ENCODE results near the gene GPALPP1. TPM values are rescaled to one million over a fixed set of nuclear protein-coding genes. Genes with fewer than 3 reads are reported as not detected.

The GPALPP1 gene
- polyA plus RNA-seq, 1 donor from 2014 or later, result 21.7 TPM

GRCh38 chr13:45068036-45069001, 79.0 kb downstream of the GPALPP1 start:
- no peaks in the 10 kb centered on the region for H3K9me3 Mint-ChIP-seq
- H3K4me3 Mint-ChIP-seq, result no peak overlapping the region
- H3K36me3 Mint-ChIP-seq, result no peaks in the 10 kb centered on the region
- peaks cover 0 to 4% (median 0%) of the 10 kb centered on the region in 3 donors for H3K4me1 Mint-ChIP-seq
- H3K27ac Mint-ChIP-seq, result no peak overlapping the region
- peaks cover 14% of the 10 kb centered on the region for H3K27me3 Mint-ChIP-seq

- H3K36me3 Mint-ChIP-seq, result peaks cover 5% of the 10 kb centered on the region
- H3K4me1 Mint-ChIP-seq, result peaks cover 0 to 5% (median 2%) of the 10 kb centered on the region in 3 donors
- H3K27ac Mint-ChIP-seq, result no peak overlapping the region
- H3K9me3 Mint-ChIP-seq, result no peaks in the 10 kb centered on the region
- H3K4me3 Mint-ChIP-seq, result no peak overlapping the region
- H3K27me3 Mint-ChIP-seq, result peaks cover 7% of the 10 kb centered on the region
Measured at GRCh38 chr13:45073809-45074208, 84.5 kb downstream of the GPALPP1 start.

- peaks cover 0 to 5% (median 2%) of the 10 kb centered on the region in 3 donors for H3K4me1 Mint-ChIP-seq
- no peaks in the 10 kb centered on the region for H3K9me3 Mint-ChIP-seq
- no peak overlapping the region for H3K27ac Mint-ChIP-seq
- H3K4me3 Mint-ChIP-seq, result no peak overlapping the region
- peaks cover 7% of the 10 kb centered on the region for H3K27me3 Mint-ChIP-seq
- peaks cover 5% of the 10 kb centered on the region for H3K36me3 Mint-ChIP-seq
Measured at GRCh38 chr13:45074721-45075120, 85.4 kb downstream of the GPALPP1 start.

GRCh38 chr13:45078003-45078402, 88.7 kb downstream of the GPALPP1 start:
- no peak overlapping the region for H3K27ac Mint-ChIP-seq
- peaks cover 1 to 5% (median 4%) of the 10 kb centered on the region in 3 donors for H3K4me1 Mint-ChIP-seq
- H3K9me3 Mint-ChIP-seq, result no peaks in the 10 kb centered on the region
- peaks cover 5% of the 10 kb centered on the region for H3K36me3 Mint-ChIP-seq
- H3K27me3 Mint-ChIP-seq, result peaks cover 7% of the 10 kb centered on the region
- H3K4me3 Mint-ChIP-seq, result no peak overlapping the region

Other genes starting within 250 kb of the GPALPP1 start
- gene NUFIP1, start 67 bp upstream of the GPALPP1 start, polyA plus RNA-seq, result 6.3 TPM
- gene GTF2F2, start 131.0 kb downstream of the GPALPP1 start, polyA plus RNA-seq, result 12.0 TPM
- not detected for gene KCTD4, start 211.5 kb downstream of the GPALPP1 start, polyA plus RNA-seq